Measurements from ENCODE around the gene PGLYRP4. TPM values are rescaled to one million over a fixed set of nuclear protein-coding genes. Genes with fewer than 3 reads are reported as not detected.

Gene PGLYRP4
- total and polyA plus RNA-seq, 12 donors = not detected

GRCh38 chr1:153312570-153313186 lies 36.0 kb downstream of the PGLYRP4 start, which contains the start of gene PGLYRP3:
Gene PGLYRP3, minus strand, starts transcription at chr1:153312952. Its CDS starts 2,287 bp downstream, at chr1:153310665.
- H3K4me3 ChIP-seq = no peak within 1 kb of the TSS
- intact Hi-C loops (cut with DNase I) = no loop called here
- DNase-seq = no peak
- 68 to 86% (median 75%) methylated on average over 4 of the region's 4 CpGs for WGBS, 4 donors
- H3K9me3 ChIP-seq (replicated peaks in 1 of 3) = no peaks in the 10 kb centered on the region
- no peaks in the 10 kb centered on the region for H3K4me1 ChIP-seq (replicated peaks in 1 of 2)
- no peak within 1 kb of the TSS for H3K27ac ChIP-seq
- no peak for TF ChIP-seq POLR2A (IDR thresholded peaks at IDR 0.05)
- TF ChIP-seq CTCF (IDR thresholded peaks at IDR 0.05) = no peak
- H3K27me3 ChIP-seq = peaks cover 4% of the 10 kb centered on the region
- no peaks in the 10 kb centered on the region for H3K36me3 ChIP-seq (replicated peaks in 1 of 2)

- Histone ChIP-seq H3K4me1 (replicated peaks in 1 of 2) (no peaks in the 10 kb centered on the region), H3K4me3 (no peak overlapping the region), H3K27ac (no peak overlapping the region), H3K36me3 (replicated peaks in 1 of 2) (no peaks in the 10 kb centered on the region), H3K27me3 (peaks cover 9% of the 10 kb centered on the region), H3K9me3 (replicated peaks in 1 of 3) (no peaks in the 10 kb centered on the region)
- DNase-seq = no peak
- TF ChIP-seq POLR2A (IDR thresholded peaks at IDR 0.05) (no peak), CTCF (IDR thresholded peaks at IDR 0.05) (no peak)
- intact Hi-C loops (cut with DNase I) = no loop called here
- 68 to 71% (median 70%) methylated on average over 7 of the region's 7 CpGs for WGBS, 4 donors
Observed at GRCh38 chr1:153310526-153310925, 38.1 kb downstream of the PGLYRP4 start.

GRCh38 chr1:153309441-153309840 lies 39.2 kb downstream of the PGLYRP4 start:
- Histone ChIP-seq H3K4me1 (replicated peaks in 1 of 2) (no peaks in the 10 kb centered on the region), H3K4me3 (no peak overlapping the region), H3K9me3 (replicated peaks in 1 of 3) (no peaks in the 10 kb centered on the region), H3K27me3 (peaks cover 9% of the 10 kb centered on the region), H3K27ac (no peak overlapping the region), H3K36me3 (replicated peaks in 1 of 2) (no peaks in the 10 kb centered on the region)
- no peak for TF ChIP-seq CTCF (IDR thresholded peaks at IDR 0.05)
- TF ChIP-seq POLR2A (IDR thresholded peaks at IDR 0.05) = no peak
- 73 to 90% (median 81%) methylated on average over 2 of the region's 2 CpGs for WGBS, 4 donors
- intact Hi-C loops (cut with DNase I) = no loop called here
- DNase-seq = no peak

GRCh38 chr1:153308540-153308939 lies 40.1 kb downstream of the PGLYRP4 start:
- Histone ChIP-seq H3K27ac (no peak overlapping the region), H3K36me3 (replicated peaks in 1 of 2) (no peaks in the 10 kb centered on the region), H3K4me3 (no peak overlapping the region), H3K9me3 (replicated peaks in 1 of 3) (no peaks in the 10 kb centered on the region), H3K4me1 (replicated peaks in 1 of 2) (no peaks in the 10 kb centered on the region), H3K27me3 (peaks cover 13% of the 10 kb centered on the region)
- TF ChIP-seq POLR2A (IDR thresholded peaks at IDR 0.05) = no peak
- TF ChIP-seq CTCF (IDR thresholded peaks at IDR 0.05) = no peak
- no peak for DNase-seq
- whole genome bisulfite sequencing, 4 donors = 64 to 78% (median 68%) methylated on average over 2 of the region's 2 CpGs
- intact Hi-C loops (cut with DNase I) = no loop called here

All from adrenal gland (tissue), 12 donors.